Mesodermal cell (in vitro differentiated cells): ENCODE results near the gene CADM2.
A peak's percentile ranks its signal among the peaks of the same experiment; 100 is the strongest.

Experiments used
- H3K27ac ChIP-seq: 2 replicates; pipeline ENCODE4 v1.7.0; 2013; ENCODE audit warnings: mild to moderate bottlenecking, low read depth, low read length, moderate library complexity; ENCODE audit not compliant: severe bottlenecking
- H3K36me3 ChIP-seq: 2 replicates; pipeline ENCODE4 v1.7.1; 2013; ENCODE audit warnings: mild to moderate bottlenecking, low read length, moderate library complexity; ENCODE audit not compliant: control insufficient read depth, insufficient read depth
- H3K4me1 ChIP-seq: one replicate; pipeline ENCODE4 v1.7.1; 2013; ENCODE audit warnings: mild to moderate bottlenecking, low read length; ENCODE audit not compliant: insufficient read depth, control insufficient read depth, poor library complexity, severe bottlenecking
- H3K4me3 ChIP-seq: 2 replicates; pipeline ENCODE4 v1.7.0; 2013; ENCODE audit warnings: low read length, control low read depth, mild to moderate bottlenecking; ENCODE audit not compliant: insufficient read depth, poor library complexity, severe bottlenecking; ENCODE audit errors: extremely low read depth
- H3K9me3 ChIP-seq: 2 replicates; pipeline ENCODE4 v1.7.1; 2013; ENCODE audit warnings: mild to moderate bottlenecking, low read length, moderate library complexity; ENCODE audit not compliant: control insufficient read depth
- WGBS, 2 experiments: methylation state at CpG; one replicate each; pipeline ENCODE4 v1.1.5; 2013; ENCODE audit warnings: missing lambda C conversion rate in 2 of 2; ENCODE audit not compliant: insufficient coverage in 2 of 2; 5-methylcytosine and 5-hydroxymethylcytosine counted together

The CADM2 gene

DNA sequence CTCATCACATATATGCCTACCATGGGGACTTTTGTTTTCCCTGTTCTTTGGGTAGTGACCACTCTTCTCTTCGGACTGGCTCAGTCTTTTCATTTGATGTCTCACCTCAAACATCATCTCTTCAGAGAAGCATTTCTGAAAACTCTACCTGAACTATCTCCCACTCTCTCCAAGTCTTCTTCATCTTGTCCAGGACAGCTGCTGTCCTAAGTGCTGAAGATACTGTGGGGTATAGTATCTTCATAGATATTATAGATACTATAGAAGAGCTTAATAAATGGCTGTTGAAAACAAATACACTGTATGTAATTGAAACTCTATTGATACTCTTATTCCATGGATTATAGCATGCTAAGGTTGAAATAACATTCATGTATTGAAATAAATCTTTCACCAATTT, 672.3 kb downstream of the CADM2 start:
- WGBS, 2 experiments: 83 to 100% methylated on average over 1 of the region's 1 CpG

DNA sequence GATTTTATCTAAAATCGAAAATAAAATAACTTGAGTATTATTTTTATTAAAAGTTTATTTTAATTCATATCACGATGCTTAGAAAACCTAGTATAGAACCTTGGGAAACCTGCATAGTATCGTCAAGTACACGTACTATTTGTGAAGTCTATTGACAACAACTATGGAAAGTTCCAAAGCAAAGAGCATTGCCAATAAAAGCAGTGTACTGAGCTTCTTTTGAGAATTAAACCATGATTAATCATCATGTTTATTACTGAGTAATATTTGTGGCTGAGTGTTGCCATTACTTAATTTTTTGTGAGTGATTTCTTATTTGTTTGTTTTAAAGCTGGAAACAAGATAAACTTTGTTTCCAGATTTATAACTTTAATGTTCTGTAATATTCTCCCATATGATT, 674.1 kb downstream of the CADM2 start:
- H3K4me1 ChIP-seq: no peaks in the 10 kb centered on the region
- no peak overlapping the region for H3K4me3 ChIP-seq
- WGBS, 2 experiments: 98% methylated on average over 3 of the region's 4 CpGs; no CpG with 5 or more reads in 1 of the 2 experiments
- no peaks in the 10 kb centered on the region for H3K9me3 ChIP-seq
- H3K27ac ChIP-seq: no peak overlapping the region
- no peaks in the 10 kb centered on the region for H3K36me3 ChIP-seq

More for the DNA sequence above, 672.3 kb downstream of the CADM2 start:
- Histone ChIP-seq H3K27ac (no peak overlapping the region), H3K4me1 (no peaks in the 10 kb centered on the region), H3K36me3 (no peaks in the 10 kb centered on the region), H3K4me3 (no peak overlapping the region), H3K9me3 (no peaks in the 10 kb centered on the region)

DNA sequence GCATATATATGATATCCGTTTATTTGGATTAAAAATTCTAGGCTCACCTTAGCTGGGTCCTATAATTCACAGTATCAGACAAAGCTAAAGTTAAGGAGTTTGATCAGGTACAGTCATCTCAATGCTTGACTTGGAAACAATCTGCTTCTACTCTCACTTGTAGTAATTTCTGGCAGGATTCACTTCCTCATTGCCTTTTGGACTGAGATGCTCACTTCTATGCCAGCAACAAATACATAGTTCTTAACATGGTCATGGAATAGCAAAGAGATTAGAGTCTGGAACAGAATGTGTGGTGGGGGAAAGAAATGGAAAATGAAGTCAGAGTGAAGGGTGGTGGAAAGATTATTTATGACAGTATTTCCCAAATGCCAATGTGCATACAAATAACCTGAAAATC, 693.6 kb downstream of the CADM2 start:
- Histone ChIP-seq H3K4me1 (no peaks in the 10 kb centered on the region), H3K9me3 (no peaks in the 10 kb centered on the region), H3K36me3 (no peaks in the 10 kb centered on the region), H3K4me3 (no peak overlapping the region), H3K27ac (no peak overlapping the region)
- WGBS, 2 experiments: no CpG with 5 or more reads among the region's 1 CpG

DNA sequence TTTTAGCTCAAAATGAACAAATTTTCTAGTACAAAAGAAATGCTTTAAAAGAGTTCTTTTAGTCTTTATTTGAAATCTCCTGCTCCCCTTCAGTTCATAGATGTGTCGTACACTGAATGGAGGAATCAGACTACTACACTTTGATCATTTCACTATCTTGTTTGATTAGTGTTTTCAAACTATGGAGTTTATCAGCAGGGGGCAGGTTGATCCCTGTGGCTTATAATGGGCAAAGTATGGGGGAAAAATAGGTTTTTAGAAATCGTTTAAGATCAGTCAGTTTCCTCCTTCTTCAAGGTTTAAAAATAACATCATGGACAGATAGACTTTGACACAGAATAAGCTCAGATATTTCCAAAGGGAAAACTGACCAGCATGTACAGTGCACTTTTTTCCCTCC, 701.7 kb downstream of the CADM2 start:
- H3K27ac ChIP-seq: no peak overlapping the region
- no peak overlapping the region for H3K4me3 ChIP-seq
- no peaks in the 10 kb centered on the region for H3K4me1 ChIP-seq
- no peaks in the 10 kb centered on the region for H3K9me3 ChIP-seq
- H3K36me3 ChIP-seq: no peaks in the 10 kb centered on the region
- 83% methylated on average over 1 of the region's 2 CpGs; no CpG with 5 or more reads in 1 of the 2 experiments for WGBS, 2 experiments

DNA sequence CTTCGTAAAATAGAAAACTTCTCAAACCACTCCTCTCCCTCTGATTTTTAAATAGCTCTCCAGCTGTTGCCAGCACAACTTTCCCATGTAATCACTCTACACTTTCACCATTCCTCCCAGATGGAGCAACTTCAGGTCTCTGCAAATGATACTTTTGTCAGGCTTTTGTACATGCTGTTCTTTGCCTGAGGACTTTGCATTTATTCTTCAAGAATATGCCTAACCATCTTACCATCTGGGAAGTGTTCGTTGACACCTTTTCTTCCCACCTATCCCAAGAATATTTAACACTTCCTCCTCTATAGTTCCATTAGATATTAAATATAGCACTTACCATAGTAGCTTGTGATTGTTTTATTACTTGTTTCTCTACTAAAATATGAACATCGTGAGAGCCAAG, 703.7 kb downstream of the CADM2 start:
- no peaks in the 10 kb centered on the region for H3K4me1 ChIP-seq
- H3K4me3 ChIP-seq: no peak overlapping the region
- no peaks in the 10 kb centered on the region for H3K36me3 ChIP-seq
- H3K27ac ChIP-seq: no peak overlapping the region
- 81 to 100% methylated on average over 1 of the region's 3 CpGs for WGBS, 2 experiments
- H3K9me3 ChIP-seq: no peaks in the 10 kb centered on the region

DNA sequence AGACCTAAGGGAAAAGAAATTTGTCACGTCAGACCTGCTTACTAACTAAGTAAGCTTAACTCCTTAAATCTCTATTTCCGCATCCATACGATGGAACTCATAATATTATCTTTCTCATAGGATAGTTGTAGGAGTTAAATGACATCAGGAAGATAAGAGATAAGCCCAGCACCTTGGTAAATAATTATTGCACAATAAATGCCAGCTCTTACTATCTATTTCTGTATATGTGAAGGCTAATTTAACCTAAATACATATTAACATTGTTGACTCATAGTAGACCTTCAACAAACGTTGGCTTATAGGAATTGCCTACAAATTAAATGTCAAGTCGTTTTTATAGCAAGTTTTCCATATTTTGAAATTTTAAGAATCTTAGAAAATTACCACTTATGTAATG, 709.0 kb downstream of the CADM2 start:
- WGBS, 2 experiments: 83% methylated on average over 1 of the region's 5 CpGs; no CpG with 5 or more reads in 1 of the 2 experiments
- H3K36me3 ChIP-seq: no peaks in the 10 kb centered on the region
- H3K4me1 ChIP-seq: peaks cover 6% of the 10 kb centered on the region
- no peak overlapping the region for H3K27ac ChIP-seq
- peaks cover 8% of the 10 kb centered on the region for H3K9me3 ChIP-seq
- H3K4me3 ChIP-seq: no peak overlapping the region

DNA sequence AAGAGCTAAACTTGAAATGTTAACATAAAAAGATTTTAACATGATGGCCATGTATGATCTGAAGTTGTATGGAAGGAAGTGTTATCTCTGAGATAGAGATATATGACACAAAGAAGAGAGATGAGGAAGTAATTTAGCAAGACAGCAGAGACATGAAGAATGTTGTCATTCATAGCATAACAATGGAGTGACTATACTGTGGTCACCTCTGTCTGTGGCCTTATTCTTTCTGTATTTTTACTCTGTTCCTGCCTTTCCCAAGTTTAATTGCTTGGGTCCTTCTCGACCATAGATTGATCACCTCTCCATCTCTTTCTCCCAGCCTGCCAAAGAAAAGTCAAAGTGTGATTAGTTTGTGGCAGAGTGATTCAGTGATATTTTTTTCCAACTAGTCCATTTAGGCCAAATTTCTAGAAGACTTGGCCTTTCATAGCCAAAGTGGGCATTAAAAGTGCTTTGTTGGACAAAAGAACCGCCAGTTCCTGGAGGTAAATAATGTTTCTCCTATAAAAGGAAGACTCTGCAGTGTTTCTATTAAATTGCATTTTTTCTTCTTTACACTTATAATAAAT, 711.9 kb downstream of the CADM2 start:
- WGBS, 2 experiments: no CpG with 5 or more reads among the region's 2 CpGs
- Histone ChIP-seq H3K27ac (peak overlapping the region; percentile 48), H3K4me1 (peaks cover 6% of the 10 kb centered on the region), H3K4me3 (no peak overlapping the region), H3K36me3 (no peaks in the 10 kb centered on the region), H3K9me3 (peaks cover 8% of the 10 kb centered on the region)

DNA sequence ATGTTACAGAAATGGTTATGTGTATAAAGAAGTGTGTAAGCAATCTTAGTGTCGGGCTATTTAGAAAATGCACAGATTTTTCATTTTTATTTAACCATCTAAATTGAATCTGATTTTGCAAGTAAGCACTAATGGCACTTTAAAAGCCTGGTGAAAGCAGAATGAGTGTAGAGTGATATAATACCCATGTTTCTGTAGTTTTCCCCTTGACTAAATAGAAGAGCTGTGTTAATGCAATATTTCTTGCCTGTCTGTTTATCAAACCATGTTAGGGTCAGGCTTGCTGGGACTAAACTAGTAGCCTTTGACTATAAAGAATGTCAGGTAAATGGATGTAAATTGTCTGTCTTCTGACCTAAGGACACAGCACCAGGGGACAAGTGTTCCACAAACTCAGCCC, 714.0 kb downstream of the CADM2 start:
- Histone ChIP-seq H3K27ac (no peak overlapping the region), H3K4me3 (no peak overlapping the region), H3K4me1 (peaks cover 6% of the 10 kb centered on the region), H3K9me3 (peaks cover 8% of the 10 kb centered on the region), H3K36me3 (no peaks in the 10 kb centered on the region)
- WGBS, 2 experiments: no CpG with 5 or more reads among the region's 1 CpG

DNA sequence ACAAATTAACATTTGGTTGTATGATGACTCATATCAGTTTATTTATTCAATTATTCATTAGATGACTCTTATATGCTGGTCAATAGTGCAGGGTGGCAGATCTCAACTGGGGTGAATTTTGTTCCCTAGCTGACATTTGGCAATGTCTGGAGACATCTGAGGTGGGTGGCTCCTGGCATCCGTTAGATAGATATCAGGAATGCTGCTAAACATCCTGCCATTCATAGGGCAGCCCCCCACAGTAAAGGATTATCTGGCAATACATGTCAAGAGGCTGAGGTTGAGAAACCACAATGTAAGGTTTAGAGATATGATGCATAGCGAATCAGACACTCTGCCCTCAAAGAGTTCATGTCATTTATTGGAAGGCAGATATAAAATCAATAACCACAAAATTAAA, 719.9 kb downstream of the CADM2 start:
- Histone ChIP-seq H3K27ac (no peak overlapping the region), H3K4me3 (no peak overlapping the region), H3K36me3 (no peaks in the 10 kb centered on the region), H3K4me1 (no peaks in the 10 kb centered on the region), H3K9me3 (no peaks in the 10 kb centered on the region)
- WGBS, 2 experiments: 67 to 86% methylated on average over 1 of the region's 2 CpGs

DNA sequence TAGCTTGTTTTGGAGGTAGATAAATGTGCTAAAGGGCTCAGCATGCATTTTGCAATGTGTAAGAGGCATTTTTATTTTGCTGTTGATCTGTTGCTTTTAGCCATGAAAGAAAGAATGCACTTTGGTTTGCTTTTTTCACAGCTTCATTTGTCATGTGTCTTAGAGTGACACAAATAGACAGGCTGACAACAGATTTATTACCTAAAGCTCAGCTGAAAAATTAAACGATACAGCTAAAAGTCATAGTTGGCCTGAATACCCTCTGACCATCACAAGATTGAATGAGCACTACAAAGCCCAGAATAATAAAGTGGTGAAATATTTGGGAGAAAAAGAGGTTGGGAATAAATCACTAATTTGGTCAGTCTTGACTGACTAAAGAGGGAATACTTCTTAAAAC, 723.1 kb downstream of the CADM2 start:
- Histone ChIP-seq H3K9me3 (no peaks in the 10 kb centered on the region), H3K4me3 (no peak overlapping the region), H3K27ac (no peak overlapping the region), H3K36me3 (no peaks in the 10 kb centered on the region), H3K4me1 (no peaks in the 10 kb centered on the region)
- WGBS, 2 experiments: no CpG with 5 or more reads among the region's 1 CpG

DNA sequence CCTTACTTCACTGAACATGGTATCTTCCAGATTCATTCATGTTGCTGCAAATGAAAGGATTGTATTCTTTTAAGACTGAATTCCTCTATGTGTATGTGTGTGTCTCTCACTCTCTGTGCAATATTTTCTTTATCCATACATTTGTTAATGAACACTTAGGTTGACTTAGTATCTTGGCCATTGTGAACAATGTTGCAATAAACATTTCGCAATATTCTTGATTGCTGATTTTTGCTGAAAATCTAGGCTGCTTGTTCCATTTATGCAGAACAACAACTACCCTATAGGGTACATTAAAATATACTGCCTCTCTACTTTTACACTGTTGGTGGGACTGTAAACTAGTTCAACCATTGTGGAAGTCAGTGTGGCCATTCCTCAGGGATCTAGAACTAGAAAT, 732.4 kb downstream of the CADM2 start:
- no peak overlapping the region for H3K27ac ChIP-seq
- H3K4me3 ChIP-seq: no peak overlapping the region
- WGBS, 2 experiments: no CpG with 5 or more reads among the region's 1 CpG
- no peaks in the 10 kb centered on the region for H3K36me3 ChIP-seq
- H3K9me3 ChIP-seq: no peaks in the 10 kb centered on the region
- H3K4me1 ChIP-seq: no peaks in the 10 kb centered on the region
